Right renal cortex interstitium (tissue), 3 donors: ENCODE measurements around the gene PRSS33. TPM values are rescaled to one million over a fixed set of nuclear protein-coding genes. Genes with fewer than 3 reads are reported as not detected.

Experiments
- DNase-seq, 3 donors: peaks; one replicate each; pipeline ENCODE4 v3.0.0-alpha.2; 2013; ENCODE audit warnings: low read depth in 3 of 3, low spot score in 2 of 3
- polyA plus RNA-seq, 3 donors: library from polyadenylated mRNA; unstranded; fragments of 120-200 nt; gene quantifications; one replicate each; pipeline ENCODE4 v1.2.1, GENCODE V29; 2013; ENCODE audit not compliant: insufficient read length in 3 of 3

PRSS33 gene
- polyA plus RNA-seq, 3 donors = 0.33 to 0.61 TPM; not detected in 1

GRCh38 chr16:2803545-2804195 lies 16.3 kb upstream of the PRSS33 start:
- DNase-seq = no peak

- DNase-seq = no peak
These were observed 12.5 kb upstream of the PRSS33 start for GRCh38 chr16:2799859-2800226.

DNA sequence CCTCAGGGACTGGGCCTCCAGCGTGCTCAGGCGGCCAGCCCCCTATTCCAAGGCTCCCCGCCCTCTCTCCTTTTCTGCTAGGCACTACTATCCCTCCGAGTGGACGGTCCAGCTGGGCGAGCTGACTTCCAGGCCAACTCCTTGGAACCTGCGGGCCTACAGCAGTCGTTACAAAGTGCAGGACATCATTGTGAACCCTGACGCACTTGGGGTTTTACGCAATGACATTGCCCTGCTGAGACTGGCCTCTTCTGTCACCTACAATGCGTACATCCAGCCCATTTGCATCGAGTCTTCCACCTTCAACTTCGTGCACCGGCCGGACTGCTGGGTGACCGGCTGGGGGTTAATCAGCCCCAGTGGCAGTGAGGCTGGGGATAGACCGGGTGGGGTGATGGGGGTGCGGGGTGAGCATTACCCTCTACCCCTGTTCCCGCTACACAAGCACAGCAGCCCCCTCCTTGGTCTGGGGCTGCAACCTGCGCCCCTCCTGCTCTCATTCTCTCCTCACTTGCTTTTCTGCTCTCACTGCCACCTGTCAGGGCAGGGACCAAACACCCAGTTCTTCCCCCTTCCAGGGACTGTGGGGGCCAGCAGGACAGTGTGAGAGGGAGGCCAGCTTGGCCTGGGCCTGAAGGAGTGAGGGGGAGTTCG lies 12.0 kb upstream of the PRSS33 start:
- DNase-seq = no peak

DNA sequence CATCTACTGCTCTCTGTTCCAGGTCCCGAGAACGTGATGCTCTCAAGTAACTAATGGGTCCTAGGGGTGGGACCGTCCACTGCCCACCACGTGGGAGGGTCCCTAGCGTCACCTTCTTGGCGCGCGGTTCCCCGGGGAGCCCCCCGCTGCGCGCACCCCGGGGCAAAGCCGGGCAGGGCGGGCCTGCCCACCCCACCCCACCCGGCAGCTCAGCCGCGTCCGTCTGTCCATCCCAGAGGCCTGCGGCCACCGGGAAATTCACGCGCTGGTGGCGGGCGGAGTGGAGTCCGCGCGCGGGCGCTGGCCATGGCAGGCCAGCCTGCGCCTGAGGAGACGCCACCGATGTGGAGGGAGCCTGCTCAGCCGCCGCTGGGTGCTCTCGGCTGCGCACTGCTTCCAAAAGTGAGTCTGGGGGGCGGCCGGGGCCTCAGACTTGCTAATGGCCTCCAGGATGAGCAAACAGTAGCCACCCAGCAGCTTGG lies 11.4 kb upstream of the PRSS33 start:
- no peak for DNase-seq

DNA sequence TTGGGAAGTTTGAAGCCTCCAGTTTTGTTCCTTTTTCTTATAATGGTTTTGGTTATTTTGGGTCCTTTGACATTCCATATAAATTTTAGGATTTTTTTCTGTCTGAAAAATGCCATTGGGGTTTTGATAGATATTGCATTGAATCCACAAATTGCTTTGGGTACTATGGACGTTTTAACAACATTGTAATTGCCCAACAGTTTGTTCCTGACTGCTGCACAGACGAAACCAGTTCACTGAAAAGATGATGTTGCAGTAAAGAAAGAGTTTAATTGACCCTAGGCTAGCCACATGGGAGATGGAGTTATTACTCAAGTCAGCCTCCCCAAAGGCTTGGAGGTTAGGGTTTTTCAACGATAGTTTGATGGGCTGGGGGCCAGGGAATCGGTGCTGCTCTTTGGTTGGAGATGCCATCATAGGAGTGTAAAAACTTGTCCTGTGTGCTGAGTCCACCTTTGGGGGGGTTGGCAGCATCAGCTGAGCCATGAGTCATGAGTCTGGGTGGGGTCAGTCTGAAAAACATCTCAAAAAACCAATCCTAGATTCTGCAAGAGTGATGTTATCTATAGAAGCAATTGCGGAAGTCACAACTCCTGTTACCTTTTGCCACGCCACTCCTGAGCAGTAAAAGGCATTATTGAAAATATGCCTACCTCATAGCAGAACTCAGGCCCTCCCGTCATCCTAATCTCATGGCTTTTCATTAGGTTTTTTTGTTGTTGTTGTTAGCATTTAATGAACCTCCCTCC lies 8.2 kb upstream of the PRSS33 start:
- DNase-seq = no peak

- no peak for DNase-seq
These were observed 5.6 kb upstream of the PRSS33 start for GRCh38 chr16:2792940-2793339.

DNA sequence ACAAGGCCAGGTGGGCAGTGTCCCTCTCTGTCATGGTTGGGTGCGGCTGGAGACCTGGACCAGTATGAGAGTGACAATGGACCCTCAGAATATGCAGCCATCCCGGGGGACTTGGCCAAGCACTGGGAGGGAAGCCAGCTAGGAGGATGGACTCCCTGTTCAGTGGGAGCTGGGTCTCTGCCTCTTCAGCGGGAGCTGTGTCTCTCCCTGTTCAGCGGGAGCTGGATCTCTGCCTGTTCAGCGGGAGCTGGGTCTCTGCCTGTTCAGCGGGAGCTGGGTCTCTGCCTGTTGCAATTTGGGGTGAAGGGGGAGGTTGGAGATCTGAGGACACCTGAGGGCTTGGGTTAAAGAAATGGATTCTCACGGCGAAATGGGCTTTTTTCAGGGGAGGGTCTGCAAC lies 3.8 kb upstream of the PRSS33 start:
- no peak for DNase-seq

GRCh38 chr16:2790631-2791030 lies 3.3 kb upstream of the PRSS33 start:
- no peak for DNase-seq

DNA sequence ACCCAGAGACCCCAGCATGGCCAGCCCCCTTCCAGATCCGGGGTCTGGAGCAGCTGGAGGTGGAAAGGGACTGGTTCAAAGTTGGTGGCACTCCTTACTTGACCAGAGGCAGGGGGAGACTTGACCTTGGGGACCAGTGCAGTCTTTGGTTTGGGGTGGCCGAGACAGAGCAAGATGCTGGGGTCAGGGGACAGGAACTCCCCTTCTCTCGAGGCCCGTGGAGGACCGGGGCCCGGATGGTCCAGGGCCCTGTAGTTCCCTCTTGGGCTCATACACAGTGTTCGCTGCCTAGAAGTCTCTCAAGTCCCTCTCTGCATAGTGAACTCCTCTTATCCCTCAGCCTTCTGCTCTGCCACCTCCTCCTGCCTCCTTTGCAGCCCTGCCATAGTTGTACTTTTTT lies 601 bp upstream of the PRSS33 start:
- no peak for DNase-seq

DNA sequence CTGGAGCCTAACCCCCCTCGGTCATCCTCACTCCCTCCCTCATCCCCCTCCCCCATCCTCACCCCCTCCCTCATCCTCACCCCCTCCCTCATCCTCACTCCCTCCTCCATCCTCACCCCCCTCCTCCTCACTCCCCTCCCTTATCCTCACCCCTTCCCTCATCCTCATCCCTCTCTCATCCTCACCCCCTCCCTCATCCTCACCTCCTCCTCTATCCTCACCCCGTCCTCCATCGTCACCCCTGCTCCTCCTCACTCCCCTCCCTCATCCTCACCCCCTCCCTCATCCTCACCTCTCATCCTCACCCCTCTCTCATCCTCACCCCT lies 571 bp downstream of the PRSS33 start:
- DNase-seq = no peak

DNA sequence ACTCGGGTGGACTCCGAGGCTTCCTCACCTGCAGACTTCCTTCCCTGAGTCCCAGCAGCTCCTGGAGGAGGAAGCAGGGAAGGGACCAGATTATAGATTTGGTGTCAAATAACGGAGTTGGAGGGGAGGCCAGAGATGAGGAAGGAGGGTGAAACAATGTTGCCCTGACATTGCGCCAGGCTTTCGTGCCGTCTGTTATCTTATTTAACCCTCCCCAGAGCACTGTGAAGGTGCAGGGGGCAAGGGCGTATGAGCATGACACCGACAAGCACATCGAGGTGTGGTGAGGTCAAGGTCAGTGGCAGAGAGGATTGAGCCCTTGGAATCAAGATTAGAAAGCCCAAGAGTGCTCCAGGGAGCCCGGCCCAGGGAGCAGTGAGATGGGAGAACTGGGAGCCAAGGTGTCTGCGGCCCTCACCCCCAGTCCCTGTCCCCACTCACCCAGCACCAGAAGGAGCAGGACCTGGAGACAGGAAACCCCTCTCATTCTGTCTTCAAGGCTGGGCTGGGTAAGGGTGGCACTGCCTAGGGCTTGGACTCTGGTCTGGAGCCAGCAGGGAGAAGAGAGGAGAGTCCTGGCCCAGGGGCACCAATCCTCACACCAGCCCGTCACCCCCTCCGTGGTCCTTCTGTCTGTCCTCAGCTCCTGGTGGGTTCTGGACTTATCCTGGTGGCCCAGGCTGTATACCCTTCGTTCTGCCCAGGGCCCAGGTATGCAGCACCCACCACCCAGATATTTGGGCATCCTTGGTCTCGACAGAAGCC lies 1.1 kb downstream of the PRSS33 start:
- DNase-seq = no peak

- no peak for DNase-seq
These were observed 2.0 kb downstream of the PRSS33 start for GRCh38 chr16:2785101-2785991.

DNA sequence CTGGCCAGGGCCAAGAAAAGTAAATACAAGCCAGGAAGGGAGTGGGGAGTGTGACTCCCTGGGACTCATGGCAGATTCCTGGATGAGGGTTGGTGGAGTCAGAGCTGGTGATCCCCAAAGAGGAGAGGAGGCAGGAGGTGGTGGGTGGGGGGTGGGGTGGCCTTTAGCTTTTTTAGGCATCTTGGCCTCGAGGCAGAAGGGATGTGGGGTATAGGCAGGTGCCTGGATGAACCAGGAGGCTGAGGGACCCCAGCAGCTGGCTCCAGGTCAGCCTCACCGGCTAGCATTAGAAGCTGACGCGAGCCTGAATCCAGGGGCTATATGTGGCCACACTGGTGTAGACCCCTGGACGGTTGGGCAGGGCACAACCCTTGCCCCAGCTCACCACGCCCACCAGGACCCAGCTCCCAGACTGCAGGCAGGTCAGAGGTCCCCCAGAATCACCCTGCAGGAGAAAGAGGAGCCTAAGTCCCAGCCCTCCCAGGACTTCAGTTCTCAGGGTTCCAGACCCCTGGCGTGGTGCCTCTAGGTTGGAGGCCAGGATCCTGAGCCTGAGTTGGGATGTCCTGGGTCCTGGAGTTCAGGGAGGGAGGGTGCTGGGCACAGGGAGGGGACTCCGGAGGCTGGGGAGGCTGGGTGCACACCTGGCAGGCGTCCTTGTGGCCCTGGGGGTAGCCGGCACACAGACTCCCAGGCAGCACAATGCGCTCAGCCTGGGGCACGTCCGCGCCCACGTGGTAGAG lies 2.8 kb downstream of the PRSS33 start:
- DNase-seq = no peak

- DNase-seq = no peak
These were observed 3.6 kb downstream of the PRSS33 start for GRCh38 chr16:2783581-2784357.

DNA sequence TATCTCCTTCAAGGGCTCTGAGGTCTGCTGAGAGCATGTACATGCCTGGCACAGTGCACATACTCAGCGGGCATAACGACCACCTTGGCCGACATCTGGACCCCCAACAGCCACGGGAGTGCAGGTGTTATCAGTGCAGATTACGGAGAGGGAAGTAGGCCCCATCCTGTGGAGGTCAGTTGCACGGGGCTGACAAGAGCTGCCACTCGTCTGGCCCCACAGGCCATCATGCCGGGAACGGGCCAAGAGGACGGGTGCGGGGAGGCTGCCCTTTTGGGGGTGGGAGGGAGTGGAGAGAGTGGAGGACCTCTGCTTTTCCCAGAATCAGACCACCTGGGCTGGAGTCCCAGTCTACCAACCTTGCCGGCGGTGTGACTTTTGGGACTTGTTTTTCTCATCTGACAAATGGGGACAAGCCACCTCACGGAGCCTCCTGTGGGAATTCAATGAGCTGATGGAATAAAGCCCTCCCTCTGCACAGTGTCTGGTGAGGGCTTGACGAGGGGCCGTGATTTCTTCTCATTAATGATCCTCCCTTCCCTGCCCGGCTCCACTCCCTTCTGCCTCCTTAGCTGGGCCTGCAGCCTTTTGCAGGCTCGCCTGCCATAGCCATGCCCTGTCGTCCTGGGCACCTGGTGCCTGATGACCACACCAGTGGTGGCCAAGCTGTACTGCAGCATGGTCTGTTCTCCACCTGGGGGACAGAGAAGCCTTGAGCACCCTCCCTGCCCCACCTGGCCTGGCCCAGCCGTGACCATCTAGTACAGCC lies 4.6 kb downstream of the PRSS33 start:
- DNase-seq = no peak

DNA sequence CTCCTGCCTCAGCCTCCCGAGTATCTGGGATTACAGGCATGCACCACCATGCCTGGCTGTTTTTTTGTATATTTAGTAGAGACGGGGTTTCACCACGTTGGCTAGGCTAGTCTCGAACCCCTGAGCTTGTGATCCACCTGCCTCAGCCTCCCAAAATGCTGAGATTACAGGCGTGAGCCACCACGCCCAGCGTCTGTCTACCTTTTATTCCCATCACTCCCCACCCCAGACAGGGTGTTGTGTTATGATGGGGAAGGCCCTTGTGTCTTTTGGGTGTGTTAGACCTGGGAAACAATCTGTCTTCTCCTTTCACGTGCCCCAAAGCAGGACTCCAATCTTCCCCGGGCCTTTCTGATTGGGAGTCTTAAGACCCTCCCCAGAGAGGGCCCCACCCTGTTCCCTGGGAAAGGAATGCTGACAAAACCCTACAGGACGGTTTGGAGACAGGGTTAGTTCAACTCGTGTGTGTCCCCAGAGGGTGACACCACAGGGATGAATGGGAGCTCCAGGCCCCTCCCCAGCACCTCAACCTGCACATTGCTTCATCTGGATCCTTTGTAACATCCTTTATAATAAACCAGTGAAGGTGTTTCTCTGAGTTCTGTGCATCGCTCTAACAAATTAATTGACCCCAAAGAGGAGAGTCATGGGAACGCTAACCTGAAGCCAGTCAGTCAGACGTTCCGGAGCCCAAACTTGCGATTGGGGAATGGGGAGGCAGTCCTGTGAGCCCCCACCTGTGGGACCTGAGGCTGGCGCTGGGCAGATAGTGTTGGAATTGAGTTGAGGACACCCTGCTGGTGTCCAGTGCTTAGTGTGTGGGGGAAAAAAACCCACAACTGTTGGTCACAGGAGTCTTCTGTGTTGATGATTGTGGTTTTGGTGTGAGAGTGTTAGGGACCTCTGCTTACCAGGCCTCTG lies 7.1 kb downstream of the PRSS33 start:
- DNase-seq = no peak
